WERI-Rb-1 (cell line): Measurements from ENCODE around the gene FNBP1.

Experiments
- DNase-seq: peaks from one replicate; pipeline ENCODE4 v3.0.0-alpha.2; 2020
- H3K27ac ChIP-seq: fragments of 250-450 bp; sonication (Bioruptor Pico); 2 replicates; pipeline ENCODE4 v1.5.1; 2020; ENCODE audit warnings: mild to moderate bottlenecking, moderate library complexity
- H3K27me3 ChIP-seq: fragments of 250-450 bp; sonication (Bioruptor Pico); 2 replicates; pipeline ENCODE4 v1.5.1; 2021; ENCODE audit warnings: mild to moderate bottlenecking, low read depth, moderate library complexity; ENCODE audit not compliant: insufficient read depth, severe bottlenecking
- H3K36me3 ChIP-seq: fragments of 250-450 bp; sonication (Bioruptor Pico); 2 replicates; pipeline ENCODE4 v1.5.1; 2020; ENCODE audit warnings: mild to moderate bottlenecking, moderate library complexity
- H3K4me3 ChIP-seq: 2 replicates; pipeline ENCODE4 v1.5.1; 2011; ENCODE audit warnings: low read depth, mild to moderate bottlenecking, control low read depth, low read length
- H3K9me3 ChIP-seq: fragments of 250-450 bp; sonication (Bioruptor Pico); 2 replicates; pipeline ENCODE4 v1.5.1; 2021; ENCODE audit warnings: mild to moderate bottlenecking, moderate library complexity; ENCODE audit not compliant: severe bottlenecking
- CTCF ChIP-seq: IDR thresholded peaks from 2 replicates; pipeline ENCODE4 v1.5.1; 2011; ENCODE audit warnings: low read depth, mild to moderate bottlenecking, control low read depth, inconsistent platforms, low read length

Gene FNBP1

GRCh38 chr9:129906298-129906697, 136.7 kb downstream of the FNBP1 start:
- Histone ChIP-seq H3K36me3 (peaks cover 19% of the 10 kb centered on the region), H3K27ac (no peak overlapping the region), H3K27me3 (no peaks in the 10 kb centered on the region), H3K9me3 (no peaks in the 10 kb centered on the region), H3K4me3 (no peak overlapping the region)
- no peak for DNase-seq
- no peak for TF ChIP-seq CTCF

- no peaks in the 10 kb centered on the region for H3K27me3 ChIP-seq
- H3K4me3 ChIP-seq: no peak overlapping the region
- H3K36me3 ChIP-seq: peaks cover 32% of the 10 kb centered on the region
- TF ChIP-seq CTCF: no peak
- no peak for DNase-seq
- no peak overlapping the region for H3K27ac ChIP-seq
- H3K9me3 ChIP-seq: no peaks in the 10 kb centered on the region
Observed at GRCh38 chr9:129904734-129905133, 138.3 kb downstream of the FNBP1 start.

GRCh38 chr9:129902740-129903134, 140.3 kb downstream of the FNBP1 start:
- DNase-seq: no peak
- Histone ChIP-seq H3K27ac (no peak overlapping the region), H3K4me3 (no peak overlapping the region), H3K9me3 (no peaks in the 10 kb centered on the region), H3K27me3 (no peaks in the 10 kb centered on the region), H3K36me3 (peaks cover 49% of the 10 kb centered on the region)
- no peak for TF ChIP-seq CTCF

- DNase-seq: no peak
- Histone ChIP-seq H3K27me3 (no peaks in the 10 kb centered on the region), H3K4me3 (no peak overlapping the region), H3K36me3 (peaks cover 48% of the 10 kb centered on the region), H3K9me3 (no peaks in the 10 kb centered on the region), H3K27ac (no peak overlapping the region)
- TF ChIP-seq CTCF: no peak
Observed at GRCh38 chr9:129901993-129902739, 140.8 kb downstream of the FNBP1 start.

GRCh38 chr9:129900263-129901027, 142.5 kb downstream of the FNBP1 start:
- Histone ChIP-seq H3K36me3 (peaks cover 44% of the 10 kb centered on the region), H3K27me3 (no peaks in the 10 kb centered on the region), H3K9me3 (no peaks in the 10 kb centered on the region), H3K4me3 (no peak overlapping the region), H3K27ac (no peak overlapping the region)
- TF ChIP-seq CTCF: no peak
- no peak for DNase-seq
